PC-9 (cell line): ENCODE data around the gene COL25A1. TPM values are rescaled to one million over a fixed set of nuclear protein-coding genes. Genes with fewer than 3 reads are reported as not detected.

Experiments used
- BruUV-seq: library from RNA; stranded (reverse); fragments of 400-500 nt; replicated peaks from 2 replicates; lab custom pipeline; 2021; lab: Mats Ljungman, UMichigan
- CTCF ChIA-PET: fragments of 300-600 bp; sonication (Branson Sonifier 250); formaldehyde crosslinking; loops from one replicate; lab custom pipeline; 2022; ENCODE audit warnings: antibody characterized with exemption; lab: Charles Lee
- POLR2A ChIA-PET: fragments of 300-600 bp; sonication (Branson Sonifier 250); formaldehyde crosslinking; loops from one replicate; lab custom pipeline; 2022; ENCODE audit warnings: antibody characterized with exemption; ENCODE audit not compliant: unreplicated experiment; lab: Charles Lee
- DNase-seq, 2 experiments: peaks; one replicate each; pipeline versions ENCODE4 v3.0.0 to v3.0.0-alpha.2; 2015 to 2022; ENCODE audit warnings: mixed read lengths in 1 of 2
- H2AFZ ChIP-seq: fragments of 200-600 bp; sonication (generic); 2 replicates; pipeline ENCODE4 v1.8.1; 2017; ENCODE audit warnings: antibody characterized with exemption
- H3F3A ChIP-seq: fragments of 200-600 bp; sonication (generic); 2 replicates; pipeline ENCODE4 v1.8.1; 2017; ENCODE audit warnings: antibody characterized with exemption, mild to moderate bottlenecking, low read depth; ENCODE audit not compliant: insufficient read depth
- H3K27ac ChIP-seq: fragments of 200-600 bp; sonication (generic); 2 replicates; pipeline ENCODE4 v1.6.1; 2016; ENCODE audit warnings: mixed run types
- H3K27me3 ChIP-seq: fragments of 200-600 bp; sonication (generic); 2 replicates; pipeline ENCODE4 v1.6.1; 2016; ENCODE audit warnings: low read depth, mixed run types; ENCODE audit not compliant: insufficient read depth
- H3K36me3 ChIP-seq: fragments of 200-600 bp; sonication (generic); 2 replicates; pipeline ENCODE4 v1.6.1; 2016; ENCODE audit warnings: low read depth, mixed run types
- H3K4me1 ChIP-seq: fragments of 200-600 bp; sonication (generic); replicated peaks from 2 replicates; pipeline ENCODE4 v1.6.1; 2016; ENCODE audit warnings: mixed run types; ENCODE audit not compliant: insufficient read depth
- H3K4me2 ChIP-seq: fragments of 200-600 bp; sonication (generic); 2 replicates; pipeline ENCODE4 v1.6.1; 2017; ENCODE audit warnings: mixed run types
- H3K4me3 ChIP-seq: fragments of 200-600 bp; sonication (generic); 2 replicates; pipeline ENCODE4 v1.6.1; 2016; ENCODE audit warnings: mixed run types
- H3K79me2 ChIP-seq: fragments of 200-600 bp; sonication (generic); 2 replicates; pipeline ENCODE4 v1.6.1; 2017; ENCODE audit warnings: low read depth, mixed run types
- H3K9me2 ChIP-seq: fragments of 200-600 bp; sonication (generic); 2 replicates; pipeline ENCODE4 v1.8.1; 2017; ENCODE audit warnings: mild to moderate bottlenecking; ENCODE audit not compliant: insufficient read depth
- H3K9me3 ChIP-seq: fragments of 200-600 bp; sonication (generic); 2 replicates; pipeline ENCODE4 v1.8.1; 2016; ENCODE audit warnings: low read depth; ENCODE audit not compliant: insufficient read depth
- H4K20me1 ChIP-seq: fragments of 200-600 bp; sonication (generic); 2 replicates; pipeline ENCODE4 v1.8.1; 2017; ENCODE audit not compliant: insufficient read depth
- CTCF ChIP-seq: fragments of 200-600 bp; sonication (generic); conservative IDR thresholded peaks from 2 replicates; pipeline ENCODE4 v1.6.1; 2017; ENCODE audit warnings: mixed run types, antibody characterized with exemption, mild to moderate bottlenecking, moderate library complexity
- EZH2 ChIP-seq: fragments of 200-600 bp; sonication (generic); IDR thresholded peaks from 2 replicates; pipeline ENCODE4 v1.8.0; 2017; ENCODE audit warnings: antibody characterized with exemption, low read depth
- intact Hi-C: fragments of 100-400 bp; cut with micrococcal nuclease; formaldehyde crosslinking; loops from one replicate; pipeline ENCODE4 v1.10.0; 2022; ENCODE audit not compliant: unreplicated experiment
- total RNA-seq: library from RNA; stranded (reverse); gene quantifications from 2 replicates; pipeline ENCODE4 v1.2.3, GENCODE V29; 2021

The COL25A1 gene
- total RNA-seq, 1 experiment from 2014 or later, result not detected

- no peak overlapping the region for H3K4me2 ChIP-seq
- no peaks in the 10 kb centered on the region for H3K27me3 ChIP-seq
- no TSS peak for BruUV-seq
- no peak for DNase-seq
- no peaks in the 10 kb centered on the region for H3K79me2 ChIP-seq
- H3F3A ChIP-seq, result no peaks in the 10 kb centered on the region
- no peaks in the 10 kb centered on the region for H3K36me3 ChIP-seq
- no peaks in the 10 kb centered on the region for H3K9me3 ChIP-seq
- H2AFZ ChIP-seq, result no peak overlapping the region
- H3K27ac ChIP-seq, result no peak overlapping the region
- no peaks in the 10 kb centered on the region for H4K20me1 ChIP-seq
- ChIA-PET POLR2A (no interaction called here), CTCF (no interaction called here)
- no peak for TF ChIP-seq CTCF
- no peak for TF ChIP-seq EZH2
- H3K4me1 ChIP-seq, result no peaks in the 10 kb centered on the region
- H3K9me2 ChIP-seq, result no peaks in the 10 kb centered on the region
- H3K4me3 ChIP-seq, result no peak overlapping the region
- intact Hi-C loops, result no loop called here
Measured at GRCh38 chr4:109010521-109010920, 291.9 kb downstream of the COL25A1 start.

GRCh38 chr4:109009909-109010308 is 292.5 kb downstream of the COL25A1 start:
- Histone ChIP-seq H3K4me1 (no peaks in the 10 kb centered on the region), H3K9me2 (no peaks in the 10 kb centered on the region), H3K4me3 (no peak overlapping the region), H3K27ac (no peak overlapping the region), H3K9me3 (no peaks in the 10 kb centered on the region), H3K36me3 (no peaks in the 10 kb centered on the region), H3K4me2 (no peak overlapping the region), H2AFZ (no peak overlapping the region), H4K20me1 (no peaks in the 10 kb centered on the region), H3F3A (no peaks in the 10 kb centered on the region), H3K27me3 (no peaks in the 10 kb centered on the region), H3K79me2 (no peaks in the 10 kb centered on the region)
- POLR2A ChIA-PET, result no interaction called here
- no peak for TF ChIP-seq EZH2
- TF ChIP-seq CTCF, result no peak
- intact Hi-C loops, result no loop called here
- no TSS peak for BruUV-seq
- no peak for DNase-seq
- CTCF ChIA-PET, result no interaction called here

GRCh38 chr4:109007976-109008375 is 294.5 kb downstream of the COL25A1 start:
- Histone ChIP-seq H3K9me3 (no peaks in the 10 kb centered on the region), H3K9me2 (no peaks in the 10 kb centered on the region), H2AFZ (no peak overlapping the region), H3K27ac (no peak overlapping the region), H3K27me3 (no peaks in the 10 kb centered on the region), H3K36me3 (no peaks in the 10 kb centered on the region), H4K20me1 (no peaks in the 10 kb centered on the region), H3K4me1 (no peaks in the 10 kb centered on the region), H3K4me3 (no peak overlapping the region), H3K4me2 (no peak overlapping the region), H3K79me2 (no peaks in the 10 kb centered on the region), H3F3A (no peaks in the 10 kb centered on the region)
- POLR2A ChIA-PET, result no interaction called here
- CTCF ChIA-PET, result no interaction called here
- BruUV-seq, result no TSS peak
- DNase-seq, result no peak
- intact Hi-C loops, result no loop called here
- TF ChIP-seq EZH2, result no peak
- no peak for TF ChIP-seq CTCF
